SK-N-SH (cell line): ENCODE measurements around the gene BTD. TPM values are rescaled to one million over a fixed set of nuclear protein-coding genes. Genes with fewer than 3 reads are reported as not detected.

Experiments
- CTCF ChIA-PET: fragments of 300-600, 350-600 bp; formaldehyde crosslinking; extraction: SDS; loops from one replicate; lab custom pipeline; 2021; lab: Yijun Ruan, JAX
- POLR2A ChIA-PET: fragments of 350-600 bp; sonication (Branson Sonifier 250); formaldehyde crosslinking; extraction: SDS; loops from one replicate; lab custom pipeline; 2020; ENCODE audit warnings: antibody characterized with exemption, inconsistent platforms; lab: Yijun Ruan, JAX
- DNase-seq: peaks from one replicate; pipeline ENCODE4 v3.0.0; 2012
- H2AFZ ChIP-seq: fragments of 200-600 bp; sonication (generic); 2 replicates; pipeline ENCODE4 v1.8.1; 2016; ENCODE audit warnings: antibody characterized with exemption, mild to moderate bottlenecking, low read depth
- H3F3A ChIP-seq: fragments of 200-600 bp; sonication (generic); replicated peaks from 2 replicates; pipeline ENCODE3; 2016; ENCODE audit warnings: antibody characterized with exemption, mild to moderate bottlenecking; ENCODE audit not compliant: insufficient read depth
- H3K27ac ChIP-seq, 2 experiments: fragments of 200-500 bp in 1 of 2; fragments of 200-600 bp in 1 of 2; sonication (Bioruptor generic) in 1 of 2; sonication (generic), shearing (Covaris generic) in 1 of 2; 2 replicates each; pipeline versions ENCODE4 v1.5.1 to v1.6.1; 2014 to 2016; ENCODE audit warnings: low read depth in 2 of 2, inconsistent platforms in 1 of 2, low read length in 1 of 2, mild to moderate bottlenecking in 1 of 2, mixed read lengths in 1 of 2
- H3K27me3 ChIP-seq: fragments of 200-600 bp; sonication (generic), shearing (Covaris generic); 2 replicates; pipeline ENCODE4 v1.6.1; 2016; ENCODE audit warnings: mixed run types; ENCODE audit not compliant: insufficient read depth
- H3K36me3 ChIP-seq, 2 experiments: fragments of 200-500 bp in 1 of 2; fragments of 200-600 bp in 1 of 2; sonication (Bioruptor generic) in 1 of 2; sonication (generic) in 1 of 2; replicated peaks in 1 of 2; 2 replicates each; pipeline versions ENCODE3 to v1.5.1; 2014 to 2016; ENCODE audit warnings: low read length in 1 of 2, mild to moderate bottlenecking in 1 of 2; ENCODE audit not compliant: insufficient read depth in 2 of 2, control insufficient read depth in 1 of 2
- H3K4me1 ChIP-seq, 2 experiments: fragments of 200-500 bp in 1 of 2; fragments of 200-600 bp in 1 of 2; sonication (Bioruptor generic) in 1 of 2; sonication (generic), shearing (Covaris generic) in 1 of 2; 2 replicates each; pipeline versions ENCODE4 v1.5.1 to v1.6.1; 2014 to 2016; ENCODE audit warnings: low read depth in 1 of 2, low read length in 1 of 2, mixed run types in 1 of 2; ENCODE audit not compliant: insufficient read depth in 2 of 2, control insufficient read depth in 1 of 2
- H3K4me2 ChIP-seq: fragments of 200-600 bp; sonication (generic), shearing (Covaris generic); 2 replicates; pipeline ENCODE4 v1.6.1; 2017; ENCODE audit warnings: mixed run types
- H3K4me3 ChIP-seq, 2 experiments: fragments of 200-500 bp in 1 of 2; fragments of 200-600 bp in 1 of 2; sonication (Bioruptor generic) in 1 of 2; sonication (generic), shearing (Covaris generic) in 1 of 2; 2 replicates each; pipeline versions ENCODE4 v1.5.1 to v1.8.1; 2014 to 2016; ENCODE audit warnings: low read depth in 2 of 2, inconsistent platforms in 1 of 2, low read length in 1 of 2, mild to moderate bottlenecking in 1 of 2, mixed read lengths in 1 of 2, moderate library complexity in 1 of 2
- H3K79me2 ChIP-seq: fragments of 200-600 bp; sonication (generic); 2 replicates; pipeline ENCODE4 v1.8.1; 2017; ENCODE audit warnings: mild to moderate bottlenecking; ENCODE audit not compliant: insufficient read depth
- H3K9ac ChIP-seq: fragments of 200-600 bp; sonication (generic); 2 replicates; pipeline ENCODE4 v1.6.1; 2017; ENCODE audit warnings: mixed run types
- H3K9me2 ChIP-seq: fragments of 200-600 bp; sonication (generic); 2 replicates; pipeline ENCODE4 v1.6.1; 2017; ENCODE audit warnings: mixed run types
- H3K9me3 ChIP-seq: fragments of 200-600 bp; sonication (generic); 2 replicates; pipeline ENCODE4 v1.6.1; 2017; ENCODE audit warnings: mixed run types, mild to moderate bottlenecking, moderate library complexity
- H4K20me1 ChIP-seq: fragments of 200-600 bp; sonication (generic); 2 replicates; pipeline ENCODE4 v1.6.1; 2017; ENCODE audit warnings: mild to moderate bottlenecking, mixed run types; ENCODE audit not compliant: insufficient read depth
- CHD2 ChIP-seq: fragments of 150-350 bp; IDR thresholded peaks from 2 replicates; pipeline ENCODE4 v1.6.1; 2018; ENCODE audit warnings: low read length; ENCODE audit not compliant: partially characterized antibody
- EZH2phosphoT487 ChIP-seq: fragments of 200-600 bp; sonication (generic); IDR thresholded peaks from 2 replicates; pipeline ENCODE4 v1.6.1; 2017; ENCODE audit warnings: low read depth, mixed run types, mild to moderate bottlenecking, antibody characterized with exemption, moderate library complexity, borderline replicate concordance
- FOSL2 ChIP-seq: IDR thresholded peaks from 2 replicates; pipeline ENCODE4 v1.4.0; 2012; ENCODE audit warnings: low read depth, mild to moderate bottlenecking, moderate library complexity, borderline replicate concordance
- GABPA ChIP-seq: IDR thresholded peaks from 2 replicates; pipeline ENCODE4 v1.4.0; 2012; ENCODE audit warnings: low read depth, mild to moderate bottlenecking
- GATA2 ChIP-seq: sonication (generic); formaldehyde crosslinking; IDR thresholded peaks from 2 replicates; pipeline ENCODE4 v1.5.0; 2020; ENCODE audit warnings: mild to moderate bottlenecking, missing genetic modification reagents
- IRF3 ChIP-seq: fragments of 150-350 bp; IDR thresholded peaks from 2 replicates; pipeline ENCODE4 v1.6.1; 2016; ENCODE audit warnings: mild to moderate bottlenecking, low read depth, low read length
- MXI1 ChIP-seq: IDR thresholded peaks from 2 replicates; pipeline ENCODE4 v1.6.1; 2012; ENCODE audit warnings: mild to moderate bottlenecking, low read depth, low read length, improper control_type of control experiment
- NFIC ChIP-seq: IDR thresholded peaks from 2 replicates; pipeline ENCODE4 v1.4.0; 2012; ENCODE audit warnings: borderline replicate concordance
- POLR2AphosphoS5 ChIP-seq: IDR thresholded peaks from 2 replicates; pipeline ENCODE4 v1.6.1; 2012; ENCODE audit warnings: low read depth, low read length
- RAD21 ChIP-seq: IDR thresholded peaks from 2 replicates; pipeline ENCODE4 v1.6.1; 2012; ENCODE audit warnings: mild to moderate bottlenecking, low read length
- RCOR1 ChIP-seq: fragments of 150-350 bp; IDR thresholded peaks from 2 replicates; pipeline ENCODE4 v1.6.1; 2017; ENCODE audit warnings: antibody characterized with exemption, low read length
- REST ChIP-seq: IDR thresholded peaks from 2 replicates; pipeline ENCODE4 v1.6.1; 2012; ENCODE audit warnings: mild to moderate bottlenecking, low read depth, low read length, moderate library complexity
- RXRA ChIP-seq: IDR thresholded peaks from 2 replicates; pipeline ENCODE4 v1.4.0; 2012; ENCODE audit warnings: low read depth, mild to moderate bottlenecking, borderline replicate concordance
- SMC3 ChIP-seq: IDR thresholded peaks from 2 replicates; pipeline ENCODE4 v1.6.1; 2012; ENCODE audit warnings: low read depth, low read length, improper control_type of control experiment
- TCF12 ChIP-seq: IDR thresholded peaks from 2 replicates; pipeline ENCODE4 v1.4.0; 2012
- YY1 ChIP-seq: IDR thresholded peaks from 2 replicates; pipeline ENCODE4 v1.4.0; 2012; ENCODE audit warnings: low read depth, mild to moderate bottlenecking
- ZBTB33 ChIP-seq: IDR thresholded peaks from 2 replicates; pipeline ENCODE4 v1.4.0; 2012; ENCODE audit warnings: low read depth, borderline replicate concordance
- WGBS: methylation state at CpG from one replicate; pipeline ENCODE4 v1.1.6; 2017; ENCODE audit warnings: low lambda C conversion rate; 5-methylcytosine and 5-hydroxymethylcytosine counted together
- polyA plus RNA-seq, 3 experiments: library from polyadenylated mRNA; depleted of rRNA; stranded (reverse); fragments of >200 nt; gene quantifications; 2 replicates each; pipeline ENCODE4 v1.2.3, GENCODE V29; 2012
- TF ChIP-seq, protein P1 (sequence below): IDR thresholded peaks from 2 replicates; pipeline ENCODE4 v1.4.0; 2012; ENCODE audit warnings: low read depth, borderline replicate concordance

Gene BTD
- polyA plus RNA-seq, 1 of the 3 experiments (the other 2 are of a cell fraction) = 23.6 TPM

- Histone ChIP-seq H3K9me2 (no peaks in the 10 kb centered on the region), H3K27me3 (no peaks in the 10 kb centered on the region), H4K20me1 (no peaks in the 10 kb centered on the region), H2AFZ (no peak overlapping the region), H3K36me3 (no peaks in the 10 kb centered on the region), H3K4me1 (no peaks in the 10 kb centered on the region), H3F3A (peaks cover 8% of the 10 kb centered on the region), H3K27ac (no peak overlapping the region), H3K9me3 (no peaks in the 10 kb centered on the region; the same call in 1 of the 2 replicates), H3K4me2 (no peak overlapping the region), H3K4me3 (no peak overlapping the region), H3K9ac (no peak overlapping the region), H3K79me2 (no peaks in the 10 kb centered on the region)
- no peak for DNase-seq
- POLR2A ChIA-PET = no interaction called here
- 76% methylated on average over 5 of the region's 5 CpGs for WGBS
- TF ChIP-seq GATA2 (no peak), SMC3 (no peak), RAD21 (no peak)
- TF ChIP-seq, protein P1, sequence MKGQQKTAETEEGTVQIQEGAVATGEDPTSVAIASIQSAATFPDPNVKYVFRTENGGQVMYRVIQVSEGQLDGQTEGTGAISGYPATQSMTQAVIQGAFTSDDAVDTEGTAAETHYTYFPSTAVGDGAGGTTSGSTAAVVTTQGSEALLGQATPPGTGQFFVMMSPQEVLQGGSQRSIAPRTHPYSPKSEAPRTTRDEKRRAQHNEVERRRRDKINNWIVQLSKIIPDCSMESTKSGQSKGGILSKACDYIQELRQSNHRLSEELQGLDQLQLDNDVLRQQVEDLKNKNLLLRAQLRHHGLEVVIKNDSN = 0 out of 2 replicates have a peak, but pooled peaks have one; percentile 14
- CTCF ChIA-PET = interaction anchor here (1.8 kb wide), 1 partner anchor 22 kb away, joined by 5 read pairs; no protein-coding TSS in a partner anchor
These were observed 54.8 kb downstream of the BTD start for GRCh38 chr3:15656342-15656741.

DNA sequence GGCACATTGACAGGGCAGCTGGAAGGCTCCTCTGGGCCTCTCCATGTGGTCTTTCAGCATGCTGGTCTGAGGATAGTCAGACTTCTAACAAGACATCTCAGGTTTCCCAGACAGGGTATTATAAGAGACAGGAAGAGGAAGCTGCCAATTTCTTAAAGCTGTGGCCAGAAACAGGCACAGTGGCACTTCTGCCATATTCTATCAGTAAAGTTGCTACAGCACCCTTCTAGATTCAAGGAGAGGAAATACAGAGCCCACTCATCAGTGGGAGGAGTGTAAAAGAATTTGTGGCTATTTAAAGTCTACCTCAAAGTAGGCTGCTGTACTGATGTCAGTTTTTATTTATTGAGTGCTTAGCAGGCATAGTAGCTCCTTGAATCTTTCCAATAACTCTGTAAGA, 55.5 kb downstream of the BTD start:
- Histone ChIP-seq H3K4me3 (no peak overlapping the region), H3K4me1 (no peaks in the 10 kb centered on the region), H3K79me2 (no peaks in the 10 kb centered on the region), H3K9ac (no peak overlapping the region), H3K9me3 (no peaks in the 10 kb centered on the region; the same call in 1 of the 2 replicates), H3F3A (peaks cover 12% of the 10 kb centered on the region), H3K27me3 (no peaks in the 10 kb centered on the region), H4K20me1 (no peaks in the 10 kb centered on the region), H3K27ac (no peak overlapping the region), H3K4me2 (no peak overlapping the region), H2AFZ (no peak overlapping the region), H3K9me2 (no peaks in the 10 kb centered on the region), H3K36me3 (no peaks in the 10 kb centered on the region)
- DNase-seq = no peak
- CTCF ChIA-PET = interaction anchor here (1.8 kb wide), 1 partner anchor 22 kb away, joined by 5 read pairs; no protein-coding TSS in a partner anchor
- TF ChIP-seq ZBTB33 (no peak), CHD2 (no peak), POLR2AphosphoS5 (no peak), TCF12 (no peak), IRF3 (no peak), GATA2 (no peak), FOSL2 (no peak), REST (no peak), NFIC (no peak), GABPA (no peak), MXI1 (no peak), RCOR1 (no peak), EZH2phosphoT487 (no peak), RXRA (no peak), YY1 (no peak), SMC3 (no peak)
- POLR2A ChIA-PET = no interaction called here
